ENCODE measurements around the gene SHROOM3.

- TF ChIP-seq, protein P1, sequence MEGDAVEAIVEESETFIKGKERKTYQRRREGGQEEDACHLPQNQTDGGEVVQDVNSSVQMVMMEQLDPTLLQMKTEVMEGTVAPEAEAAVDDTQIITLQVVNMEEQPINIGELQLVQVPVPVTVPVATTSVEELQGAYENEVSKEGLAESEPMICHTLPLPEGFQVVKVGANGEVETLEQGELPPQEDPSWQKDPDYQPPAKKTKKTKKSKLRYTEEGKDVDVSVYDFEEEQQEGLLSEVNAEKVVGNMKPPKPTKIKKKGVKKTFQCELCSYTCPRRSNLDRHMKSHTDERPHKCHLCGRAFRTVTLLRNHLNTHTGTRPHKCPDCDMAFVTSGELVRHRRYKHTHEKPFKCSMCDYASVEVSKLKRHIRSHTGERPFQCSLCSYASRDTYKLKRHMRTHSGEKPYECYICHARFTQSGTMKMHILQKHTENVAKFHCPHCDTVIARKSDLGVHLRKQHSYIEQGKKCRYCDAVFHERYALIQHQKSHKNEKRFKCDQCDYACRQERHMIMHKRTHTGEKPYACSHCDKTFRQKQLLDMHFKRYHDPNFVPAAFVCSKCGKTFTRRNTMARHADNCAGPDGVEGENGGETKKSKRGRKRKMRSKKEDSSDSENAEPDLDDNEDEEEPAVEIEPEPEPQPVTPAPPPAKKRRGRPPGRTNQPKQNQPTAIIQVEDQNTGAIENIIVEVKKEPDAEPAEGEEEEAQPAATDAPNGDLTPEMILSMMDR (IDR thresholded peaks at IDR 0.05): no peak
- TF ChIP-seq ZFX (IDR thresholded peaks at IDR 0.05; ENCODE audit: borderline replicate concordance): no peak
These were observed 35.5 kb downstream of the SHROOM3 start for GRCh38 chr4:76470532-76470931.
